Ovary (tissue), 3 donors: ENCODE measurements around the gene ACY1.

ENCODE experiments used
- CTCF ChIP-seq, 3 donors: fragments of 450-650 bp in 2 of 3; fragments of 200-600 bp in 1 of 3; IDR thresholded peaks; one replicate each; pipeline versions ENCODE4 v1.5.1 to v1.8.0; 2016 to 2022; ENCODE audit warnings: antibody characterized with exemption in 3 of 3, mild to moderate bottlenecking in 1 of 3
- EP300 ChIP-seq: sonication (generic); formaldehyde crosslinking; IDR thresholded peaks from one replicate; pipeline ENCODE4 v1.6.1; 2017; ENCODE audit warnings: antibody characterized with exemption
- donor health status: DM: no; HTN: no; CAD: no.

GRCh38 chr3:52031896-52032295 is 48.6 kb downstream of the ACY1 start:
- TF ChIP-seq CTCF (IDR thresholded peaks at IDR 0.05): no peak
- no peak for TF ChIP-seq EP300
